Endothelial cell of umbilical vein (primary cell): Measurements from ENCODE around the gene INHA. TPM values are rescaled to one million over a fixed set of nuclear protein-coding genes. Genes with fewer than 3 reads are reported as not detected.

Source experiments
- BruUV-seq: library from RNA; stranded (reverse); fragments of 400-500 nt; replicated peaks from 2 replicates; lab custom pipeline; 2021; lab: Mats Ljungman, UMichigan
- CTCF ChIA-PET: fragments of 300-600, 350-600 bp; sonication (Branson Sonifier 250); formaldehyde crosslinking; loops from one replicate; lab custom pipeline; 2021; ENCODE audit warnings: antibody characterized with exemption, inconsistent platforms; lab: Charles Lee
- POLR2A ChIA-PET: fragments of 300-600, 350-600 bp; sonication (Branson Sonifier 250); formaldehyde crosslinking; loops from one replicate; lab custom pipeline; 2021; ENCODE audit warnings: antibody characterized with exemption, inconsistent platforms; lab: Charles Lee
- DNase-seq: peaks from one replicate; pipeline ENCODE4 v3.0.0-alpha.2; 2011; ENCODE audit warnings: low read depth, low spot score
- FAIRE-seq: peaks from 2 replicates; lab custom pipeline; 2011; peaks lifted over from hg19 to GRCh38; lab: Jason Lieb, UNC
- H2AFZ ChIP-seq: 2 replicates; pipeline ENCODE4 v1.6.0; 2012; ENCODE audit warnings: low read depth, low read length, control low read depth, inconsistent platforms
- H3K27ac ChIP-seq: 2 replicates; pipeline ENCODE4 v1.5.1; 2011; ENCODE audit warnings: low read depth, mild to moderate bottlenecking, control low read depth, low read length, moderate library complexity; ENCODE audit not compliant: insufficient read depth
- H3K27me3 ChIP-seq, 2 experiments: 2 replicates each; pipeline versions ENCODE4 v1.6.0 to v1.6.1; 2011; ENCODE audit warnings: low read length in 2 of 2, mixed read lengths in 1 of 2; ENCODE audit not compliant: control insufficient read depth in 2 of 2, insufficient read depth in 2 of 2
- H3K36me3 ChIP-seq, 2 experiments: 2 replicates in 1 of 2; 3 replicates in 1 of 2; pipeline ENCODE4 v1.5.1; 2011; ENCODE audit warnings: low read length in 2 of 2, mild to moderate bottlenecking in 1 of 2, moderate library complexity in 1 of 2; ENCODE audit not compliant: control insufficient read depth in 2 of 2, insufficient read depth in 2 of 2; ENCODE audit errors: extremely low read depth in 1 of 2
- H3K4me1 ChIP-seq: 3 replicates; pipeline ENCODE4 v1.5.1; 2011; ENCODE audit warnings: mild to moderate bottlenecking, low read length; ENCODE audit not compliant: control insufficient read depth, insufficient read depth; ENCODE audit errors: extremely low read depth
- H3K4me2 ChIP-seq: 2 replicates; pipeline ENCODE4 v1.6.1; 2011; ENCODE audit warnings: low read length, control low read depth, mixed read lengths; ENCODE audit not compliant: insufficient read depth
- H3K4me3 ChIP-seq, 3 experiments: fragments of 200-600 bp in 1 of 3; sonication (generic), shearing (Covaris generic) in 1 of 3; replicated peaks in 1 of 3; 2 replicates each; pipeline ENCODE4 v1.5.1; 2011 to 2016; ENCODE audit warnings: control low read depth in 3 of 3, low read length in 3 of 3, mild to moderate bottlenecking in 2 of 3, inconsistent platforms in 1 of 3, low read depth in 1 of 3, moderate library complexity in 1 of 3; ENCODE audit not compliant: insufficient read depth in 1 of 3
- H3K79me2 ChIP-seq: 2 replicates; pipeline ENCODE4 v1.6.0; 2012; ENCODE audit warnings: low read length, inconsistent platforms; ENCODE audit not compliant: control insufficient read depth, insufficient read depth
- H3K9ac ChIP-seq: replicated peaks from 2 replicates; pipeline ENCODE3; 2011; ENCODE audit warnings: low read length, control low read depth; ENCODE audit not compliant: insufficient read depth; ENCODE audit errors: extremely low read depth
- H3K9me1 ChIP-seq: replicated peaks from 3 replicates; pipeline ENCODE4 v1.6.0; 2011; ENCODE audit warnings: mild to moderate bottlenecking, low read length; ENCODE audit not compliant: control insufficient read depth, insufficient read depth; ENCODE audit errors: extremely low read depth
- H3K9me3 ChIP-seq: replicated peaks from 2 replicates; pipeline ENCODE4 v1.5.1; 2012; ENCODE audit warnings: low read length, inconsistent platforms; ENCODE audit not compliant: control insufficient read depth, insufficient read depth
- H4K20me1 ChIP-seq: replicated peaks from 2 replicates; pipeline ENCODE3; 2011; ENCODE audit warnings: mild to moderate bottlenecking, low read length; ENCODE audit not compliant: control insufficient read depth, insufficient read depth; ENCODE audit errors: extremely low read depth
- CTCF ChIP-seq, 2 donors: IDR thresholded peaks; 1 replicate in 1 of 2; 2 replicates in 1 of 2; pipeline ENCODE4 v1.5.1; 2011; ENCODE audit warnings: low read length in 2 of 2, mild to moderate bottlenecking in 2 of 2, moderate library complexity in 2 of 2, control low read depth in 1 of 2, inconsistent platforms in 1 of 2, low read depth in 1 of 2; ENCODE audit not compliant: insufficient read depth in 1 of 2; ENCODE audit errors: extremely low read depth in 1 of 2
- EZH2 ChIP-seq: IDR thresholded peaks from 2 replicates; pipeline ENCODE4 v1.6.1; 2012; ENCODE audit warnings: borderline replicate concordance, low read depth, mild to moderate bottlenecking, moderate library complexity, low read length, inconsistent platforms; ENCODE audit not compliant: severe bottlenecking
- FOS ChIP-seq: IDR thresholded peaks from 2 replicates; pipeline ENCODE4 v1.6.1; 2011; ENCODE audit warnings: mild to moderate bottlenecking, low read length, moderate library complexity, borderline replicate concordance; ENCODE audit not compliant: insufficient read depth
- GATA2 ChIP-seq: IDR thresholded peaks from 2 replicates; pipeline ENCODE4 v1.7.0; 2011; ENCODE audit warnings: low read depth, mild to moderate bottlenecking, moderate library complexity, mixed read lengths, low read length; ENCODE audit not compliant: insufficient read length, insufficient read depth
- JUN ChIP-seq: IDR thresholded peaks from 2 replicates; pipeline ENCODE4 v1.6.1; 2011; ENCODE audit warnings: borderline replicate concordance, low read depth; ENCODE audit not compliant: insufficient read length, insufficient read depth
- MAX ChIP-seq: IDR thresholded peaks from 2 replicates; pipeline ENCODE4 v1.6.1; 2011; ENCODE audit not compliant: insufficient read depth, insufficient read length
- MYC ChIP-seq: IDR thresholded peaks from one replicate; pipeline ENCODE4 v1.6.1; 2011; ENCODE audit warnings: mild to moderate bottlenecking, low read depth, low read length
- POLR2A ChIP-seq: IDR thresholded peaks from 2 replicates; pipeline ENCODE4 v1.6.1; 2012; ENCODE audit warnings: low read depth, mild to moderate bottlenecking, control low read depth, low read length
- POLR2AphosphoS5 ChIP-seq: IDR thresholded peaks from 2 replicates; pipeline ENCODE4 v1.6.1; 2012; ENCODE audit warnings: low read depth, mild to moderate bottlenecking, control low read depth, low read length, moderate library complexity; ENCODE audit not compliant: insufficient read depth
- dilution Hi-C: fragments of 300-500 bp; cut with MboI; formaldehyde crosslinking; loops from one replicate; pipeline ENCODE4 v1.15.0; 2019; ENCODE audit warnings: low sequenced_read_pairs; ENCODE audit not compliant: extremely low pct_ligation_motif_present
- intact Hi-C: fragments of 100-400 bp; cut with micrococcal nuclease; formaldehyde crosslinking; loops from one replicate; pipeline ENCODE4 v1.10.0; 2022
- polyA plus RNA-seq, 4 experiments: library from polyadenylated mRNA; depleted of rRNA in 3 of 4; stranded (reverse) in 3 of 4; unstranded in 1 of 4; fragments of >200 nt; gene quantifications; 2 replicates each; pipeline versions ENCODE4 v1.2.1 to v1.2.3, GENCODE V29; 2011 to 2012; ENCODE audit warnings: missing spikeins in 1 of 4
- total RNA-seq: library from RNA; stranded (reverse); gene quantifications from 2 replicates; pipeline ENCODE4 v1.2.3, GENCODE V29; 2021

The INHA gene
- total and polyA plus RNA-seq, 2 donors (not counting 3 experiments of a cell fraction or from before 2014, with no cell fraction given): 0.06 TPM; not detected in 1

- Histone ChIP-seq H3K79me2 (no peaks in the 10 kb centered on the region), H3K9me1 (no peaks in the 10 kb centered on the region), H3K9me3 (no peaks in the 10 kb centered on the region), H3K9ac (no peak overlapping the region), H2AFZ (no peak overlapping the region), H3K4me3 (no peak overlapping the region), H3K36me3 (no peaks in the 10 kb centered on the region), H3K4me1 (peaks cover 7% of the 10 kb centered on the region), H3K4me2 (no peak overlapping the region), H3K27me3 (peaks cover 30% of the 10 kb centered on the region in 2 experiments), H4K20me1 (no peaks in the 10 kb centered on the region), H3K27ac (no peak overlapping the region)
- intact Hi-C loops (no loop called here), dilution Hi-C loops (no loop called here)
- POLR2A ChIA-PET: no interaction called here
- BruUV-seq: no TSS peak
- TF ChIP-seq MYC: no peak
- no peak for TF ChIP-seq MAX
- TF ChIP-seq GATA2: no peak
- no peak for TF ChIP-seq POLR2A
- no peak for TF ChIP-seq POLR2AphosphoS5
- TF ChIP-seq EZH2: no peak
- no peak for TF ChIP-seq FOS
- TF ChIP-seq JUN: no peak
- TF ChIP-seq CTCF (IDR thresholded peaks at IDR 0.05; ENCODE audit: extremely low read depth in 1 of 2, insufficient read depth in 1 of 2, low read depth in 1 of 2, low read length in 2 of 2): no peak
- FAIRE-seq (no peak), DNase-seq (no peak)
- CTCF ChIA-PET: interaction anchor here (2.9 kb wide), 1 partner anchor 13 kb away, joined by 14 read pairs; no protein-coding TSS in a partner anchor
Measured at GRCh38 chr2:219547621-219548020, 24.5 kb upstream of the INHA start.
